Stomach (tissue), 9 donors: ENCODE measurements around the gene KCNC1. TPM values are rescaled to one million over a fixed set of nuclear protein-coding genes. Genes with fewer than 3 reads are reported as not detected.

Experiments
- DNase-seq, 2 donors: peaks; one replicate each; pipeline versions ENCODE4 v3.0.0 to v3.0.0-alpha.2; 2013 to 2019
- H3K27ac ChIP-seq, 5 donors: fragments of 200-600 bp in 4 of 5; sonication (generic) in 4 of 5; one replicate each; pipeline ENCODE4 v1.5.1; 2013 to 2019; ENCODE audit warnings: mild to moderate bottlenecking in 1 of 5, moderate library complexity in 1 of 5
- H3K27me3 ChIP-seq, 3 donors: fragments of 200-600 bp; sonication (generic); one replicate each; pipeline ENCODE4 v1.5.1; 2017 to 2019; ENCODE audit warnings: mixed run types in 1 of 3
- H3K36me3 ChIP-seq, 4 donors: fragments of 200-600 bp; sonication (generic); 1 replicate in 3 of 4; 2 replicates in 1 of 4; pipeline ENCODE4 v1.5.1; 2016 to 2019
- H3K4me1 ChIP-seq, 4 donors: fragments of 200-600 bp; sonication (generic); one replicate each; pipeline ENCODE4 v1.5.1; 2016 to 2019
- H3K4me3 ChIP-seq, 4 donors: fragments of 200-600 bp; sonication (generic) in 3 of 4; one replicate each; pipeline ENCODE4 v1.5.1; 2016 to 2019; ENCODE audit warnings: mild to moderate bottlenecking in 1 of 4
- H3K9me3 ChIP-seq, 4 donors: fragments of 200-600 bp; sonication (generic); one replicate each; pipeline ENCODE4 v1.5.1; 2016 to 2019
- EP300 ChIP-seq: sonication (generic); formaldehyde crosslinking; IDR thresholded peaks from one replicate; pipeline ENCODE4 v1.6.1; 2017; ENCODE audit warnings: antibody characterized with exemption
- POLR2A ChIP-seq, 4 donors: fragments of 450-650 bp; IDR thresholded peaks; one replicate each; pipeline ENCODE4 v1.6.1; 2016; ENCODE audit warnings: antibody characterized with exemption in 4 of 4, control low read depth in 2 of 4, mild to moderate bottlenecking in 1 of 4, moderate library complexity in 1 of 4
- POLR2AphosphoS5 ChIP-seq, 3 donors: sonication (generic); formaldehyde crosslinking; IDR thresholded peaks; one replicate each; pipeline ENCODE4 v1.6.1; 2016; ENCODE audit warnings: antibody characterized with exemption in 3 of 3
- WGBS, 5 donors: extraction: QIAGEN DNeasy Blood & Tissue Kit in 3 of 5; methylation state at CpG; one replicate each; pipeline versions ENCODE4 v1.1.5 to v1.1.7; 2013 to 2018; 5-methylcytosine and 5-hydroxymethylcytosine counted together
- intact Hi-C: fragments of 100-400 bp; cut with DNase I; formaldehyde crosslinking; loops from one replicate; pipeline ENCODE4 v1.15.1; 2023; ENCODE audit warnings: low total_unique reads
- polyA plus RNA-seq, 3 donors: library from polyadenylated mRNA; stranded (reverse); fragments of 200-250 nt; gene quantifications; one replicate each; pipeline ENCODE4 v1.2.3, GENCODE V29; 2013
- total RNA-seq, 5 donors: library from RNA; depleted of rRNA; stranded (reverse); fragments of >200 nt; gene quantifications; one replicate each; pipeline versions ENCODE4 v1.1.0 to v1.2.3, GENCODE V29; 2014 to 2016
- TF ChIP-seq, protein P1 (sequence below), 7 experiments: fragments of 450-650 bp in 4 of 7; fragments of 200-600 bp in 3 of 7; sonication (generic) in 3 of 7; IDR thresholded peaks; one replicate each; pipeline ENCODE4 v1.5.1; 2016 to 2019; ENCODE audit warnings: antibody characterized with exemption in 7 of 7, control low read depth in 2 of 7, mild to moderate bottlenecking in 1 of 7
- donor health status: healthy with polysubstance abuse.
- donor health status: Bipolar disorder and iron deficiency.
- donor health status: healthy.

KCNC1 gene
- total and polyA plus RNA-seq, 8 donors = 0.03 to 0.18 TPM; not detected in 6

DNA sequence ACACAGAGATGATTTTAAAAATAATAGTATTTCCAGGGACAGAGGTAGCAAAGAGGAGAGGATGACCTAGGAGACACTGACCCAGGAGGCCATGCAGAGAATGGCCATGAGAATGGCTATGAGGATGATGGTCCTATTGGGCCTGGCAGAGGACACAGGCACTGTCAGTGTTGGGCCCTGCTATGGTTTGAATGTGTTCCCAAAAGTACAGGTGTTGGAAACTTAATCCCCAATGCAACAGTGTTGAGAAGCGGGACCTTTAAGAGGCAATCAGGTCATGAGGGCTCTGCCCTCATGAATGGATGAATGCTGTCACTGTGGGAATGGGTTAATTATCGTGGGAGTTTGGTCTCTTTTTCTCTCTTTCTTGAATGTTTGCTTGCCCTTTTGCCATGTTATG, 61.6 kb downstream of the KCNC1 start:
- no peak for DNase-seq
- no peaks in the 10 kb centered on the region for H3K36me3 ChIP-seq
- intact Hi-C loops = no loop called here

DNA sequence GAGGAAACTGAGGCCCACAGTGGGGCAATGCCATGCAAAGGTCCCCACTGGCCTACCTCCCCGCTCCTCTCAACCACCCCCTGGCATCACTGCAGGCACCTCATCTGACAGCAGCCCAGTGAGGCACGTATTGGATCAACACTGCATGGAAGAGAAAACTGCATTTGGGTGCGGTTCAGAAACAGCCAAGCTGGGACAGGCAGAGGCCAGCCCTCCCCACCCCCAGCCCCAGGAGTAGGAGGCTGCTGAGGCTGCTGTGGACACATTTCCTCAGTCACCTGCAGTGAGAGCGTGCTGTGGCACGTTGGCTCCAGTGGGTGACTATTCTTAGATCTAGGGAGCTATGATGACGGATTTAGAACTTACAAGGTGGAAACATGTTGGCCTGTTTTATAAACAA, 63.7 kb downstream of the KCNC1 start:
- Histone ChIP-seq H3K9me3 (no peaks in the 10 kb centered on the region), H3K36me3 (no peaks in the 10 kb centered on the region), H3K4me1 (no peaks in the 10 kb centered on the region), H3K27ac (no peak overlapping the region), H3K4me3 (no peak overlapping the region), H3K27me3 (no peaks in the 10 kb centered on the region)
- intact Hi-C loops = no loop called here
- WGBS, 5 donors = 77 to 92% (median 81%) methylated on average over 6 of the region's 6 CpGs
- peak in 1 of 2 donors; percentile 16 for DNase-seq
- TF ChIP-seq EP300 = no peak
- TF ChIP-seq, protein P1, sequence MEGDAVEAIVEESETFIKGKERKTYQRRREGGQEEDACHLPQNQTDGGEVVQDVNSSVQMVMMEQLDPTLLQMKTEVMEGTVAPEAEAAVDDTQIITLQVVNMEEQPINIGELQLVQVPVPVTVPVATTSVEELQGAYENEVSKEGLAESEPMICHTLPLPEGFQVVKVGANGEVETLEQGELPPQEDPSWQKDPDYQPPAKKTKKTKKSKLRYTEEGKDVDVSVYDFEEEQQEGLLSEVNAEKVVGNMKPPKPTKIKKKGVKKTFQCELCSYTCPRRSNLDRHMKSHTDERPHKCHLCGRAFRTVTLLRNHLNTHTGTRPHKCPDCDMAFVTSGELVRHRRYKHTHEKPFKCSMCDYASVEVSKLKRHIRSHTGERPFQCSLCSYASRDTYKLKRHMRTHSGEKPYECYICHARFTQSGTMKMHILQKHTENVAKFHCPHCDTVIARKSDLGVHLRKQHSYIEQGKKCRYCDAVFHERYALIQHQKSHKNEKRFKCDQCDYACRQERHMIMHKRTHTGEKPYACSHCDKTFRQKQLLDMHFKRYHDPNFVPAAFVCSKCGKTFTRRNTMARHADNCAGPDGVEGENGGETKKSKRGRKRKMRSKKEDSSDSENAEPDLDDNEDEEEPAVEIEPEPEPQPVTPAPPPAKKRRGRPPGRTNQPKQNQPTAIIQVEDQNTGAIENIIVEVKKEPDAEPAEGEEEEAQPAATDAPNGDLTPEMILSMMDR (IDR thresholded peaks at IDR 0.05) = no peak
- TF ChIP-seq POLR2A (IDR thresholded peaks at IDR 0.05) = no peak
- no peak for TF ChIP-seq POLR2AphosphoS5 (IDR thresholded peaks at IDR 0.05)

More for the DNA sequence above, 61.6 kb downstream of the KCNC1 start:
- no peak overlapping the region for H3K27ac ChIP-seq
- 91 to 98% (median 93%) methylated on average over 2 of the region's 2 CpGs for WGBS, 5 donors
- no peaks in the 10 kb centered on the region for H3K9me3 ChIP-seq
- no peaks in the 10 kb centered on the region for H3K27me3 ChIP-seq
- no peaks in the 10 kb centered on the region for H3K4me1 ChIP-seq
- TF ChIP-seq POLR2AphosphoS5 (IDR thresholded peaks at IDR 0.05) (no peak), POLR2A (IDR thresholded peaks at IDR 0.05) (no peak), EP300 (no peak)
- TF ChIP-seq, protein P1 (IDR thresholded peaks at IDR 0.05) = no peak
- no peak overlapping the region for H3K4me3 ChIP-seq

DNA sequence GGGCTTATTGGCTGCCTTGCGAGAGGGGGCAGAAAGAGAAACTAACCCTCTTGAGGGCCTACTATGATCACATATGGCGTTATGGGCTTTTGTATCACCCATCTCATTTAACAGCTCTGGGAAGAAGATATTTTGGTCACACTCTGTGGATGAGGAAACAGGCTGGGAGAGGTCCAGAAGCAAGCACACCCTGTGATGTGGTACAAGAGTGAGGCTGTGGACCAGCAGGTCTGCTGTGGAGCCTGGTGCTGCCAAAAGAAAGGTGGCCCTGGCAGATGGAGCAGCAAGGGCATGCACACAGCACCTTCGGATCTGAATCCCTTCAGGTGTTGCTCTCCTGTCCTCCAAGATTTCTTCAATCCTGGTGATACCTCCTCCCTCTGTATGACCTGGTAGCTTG, 64.1 kb downstream of the KCNC1 start:
- intact Hi-C loops = no loop called here
- H3K27ac ChIP-seq = no peak overlapping the region
- no peak overlapping the region for H3K4me3 ChIP-seq
- TF ChIP-seq EP300 (no peak), POLR2A (IDR thresholded peaks at IDR 0.05) (no peak), POLR2AphosphoS5 (IDR thresholded peaks at IDR 0.05) (no peak)
- TF ChIP-seq, protein P1 (IDR thresholded peaks at IDR 0.05) = no peak
- no peaks in the 10 kb centered on the region for H3K4me1 ChIP-seq
- no peaks in the 10 kb centered on the region for H3K9me3 ChIP-seq
- 83 to 94% (median 90%) methylated on average over 3 of the region's 3 CpGs for WGBS, 5 donors
- DNase-seq = no peak
- no peaks in the 10 kb centered on the region for H3K27me3 ChIP-seq
- H3K36me3 ChIP-seq = no peaks in the 10 kb centered on the region

DNA sequence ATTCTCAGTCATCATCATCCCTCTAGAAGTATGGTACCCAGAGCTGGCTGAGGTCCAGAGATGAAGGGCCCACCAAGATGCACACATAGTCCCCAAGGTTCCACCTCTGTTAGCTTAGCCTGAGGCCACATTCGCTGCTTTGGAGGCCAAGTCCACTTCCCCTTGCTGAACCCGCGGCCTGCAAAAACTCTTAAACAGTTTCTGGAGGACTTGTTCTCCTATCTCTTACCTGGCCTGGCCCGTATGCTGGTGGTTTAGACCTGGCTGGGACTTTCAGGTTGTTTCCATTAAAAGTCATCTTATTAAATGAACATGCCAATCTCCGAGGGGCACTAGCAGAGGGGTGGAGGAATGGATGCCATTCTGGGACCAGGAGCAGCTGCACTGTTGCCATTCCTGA, 64.6 kb downstream of the KCNC1 start:
- Histone ChIP-seq H3K4me3 (no peak overlapping the region), H3K27ac (no peak overlapping the region), H3K4me1 (no peaks in the 10 kb centered on the region), H3K36me3 (no peaks in the 10 kb centered on the region), H3K27me3 (no peaks in the 10 kb centered on the region), H3K9me3 (no peaks in the 10 kb centered on the region)
- no peak for DNase-seq
- TF ChIP-seq POLR2AphosphoS5 (IDR thresholded peaks at IDR 0.05) (no peak), EP300 (no peak), POLR2A (IDR thresholded peaks at IDR 0.05) (no peak)
- TF ChIP-seq, protein P1 (IDR thresholded peaks at IDR 0.05) = no peak
- intact Hi-C loops = no loop called here
- 93 to 98% (median 98%) methylated on average over 5 of the region's 5 CpGs for WGBS, 5 donors
